ENCODE measurements around the gene MARCHF3. TPM values are rescaled to one million over a fixed set of nuclear protein-coding genes. Genes with fewer than 3 reads are reported as not detected.

The MARCHF3 gene
- total and polyA plus RNA-seq, 2 of the 13 experiments (the other 11 are each of a cell fraction or from before 2014, with no cell fraction given): 4.8 to 11.9 TPM

DNA sequence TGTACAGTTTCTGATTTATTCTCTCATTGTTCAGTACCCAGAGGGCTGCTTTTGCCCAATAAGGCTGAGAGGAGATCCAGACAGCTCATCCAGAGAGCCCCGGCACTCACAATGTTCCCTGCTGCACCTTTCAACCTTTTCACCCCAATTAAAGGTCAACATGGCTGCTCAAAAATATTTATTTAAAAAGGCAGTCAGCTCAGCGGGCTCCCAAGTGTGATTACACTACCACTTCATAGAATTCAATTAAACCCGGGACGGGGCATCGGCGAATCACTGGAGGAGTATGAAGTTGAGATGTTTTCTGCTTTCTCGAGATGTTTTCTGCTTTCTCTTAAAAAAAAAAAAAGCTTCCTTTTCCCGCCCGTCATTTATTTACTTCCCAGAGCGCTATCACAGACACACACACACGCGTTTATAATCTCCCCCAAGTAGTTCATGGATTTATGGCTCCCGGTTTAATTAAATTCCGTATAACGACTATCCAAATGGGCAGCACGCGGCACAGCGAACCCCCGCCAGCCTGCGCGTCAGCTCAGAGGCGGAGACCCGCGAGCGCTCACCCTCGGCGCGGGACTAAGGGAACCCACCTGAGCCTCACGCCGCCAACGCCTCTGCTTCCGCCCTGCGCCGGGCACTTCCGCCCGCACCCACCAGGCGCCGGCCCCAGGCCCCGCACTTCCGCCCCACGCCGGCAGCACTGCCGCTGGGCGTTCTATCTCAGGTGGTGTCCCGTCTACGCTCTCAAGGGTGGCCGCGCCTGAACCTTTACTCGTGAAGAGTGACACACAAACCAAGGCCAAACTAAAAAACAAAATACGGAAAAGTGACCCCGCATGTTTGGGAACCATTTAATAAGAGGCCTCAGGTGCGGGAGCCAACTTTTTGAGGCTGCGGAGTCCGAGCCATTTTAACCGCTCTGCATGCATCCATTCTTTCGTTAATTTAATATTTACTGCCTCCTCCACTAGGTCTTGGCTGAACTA is 42.8 kb upstream of the MARCHF3 start, which contains the start of gene C5orf63 (continued):
- no peak for TF ChIP-seq ZBTB39 (CRISPR knock-in tag; IDR thresholded peaks at IDR 0.05)
- peak; percentile 39; the same call in 1 of the 2 replicates for TF ChIP-seq ZNF143 (CRISPR knock-in tag; IDR thresholded peaks at IDR 0.05)
- peak; percentile 80; the same call in 1 of the 2 replicates for TF ChIP-seq BCL3 (CRISPR knock-in tag; IDR thresholded peaks at IDR 0.05)
- TF ChIP-seq ZNF691 (CRISPR knock-in tag; IDR thresholded peaks at IDR 0.05; ENCODE audit: borderline replicate concordance, low read depth): peak; percentile 64; the same call in 1 of the 2 replicates
- TF ChIP-seq BRCA1 (CRISPR knock-in tag; IDR thresholded peaks at IDR 0.05): peak; percentile 77; the same call in 1 of the 2 replicates
- peak; percentile 73; the same call in 1 of the 2 replicates for TF ChIP-seq SIN3A (IDR thresholded peaks at IDR 0.05; ENCODE audit: borderline replicate concordance, low read depth, low read length)
- TF ChIP-seq ZNF263 (CRISPR knock-in tag; IDR thresholded peaks at IDR 0.05): peak; percentile 37; the same call in 1 of the 2 replicates
- no peak; the same call in 1 of the 2 replicates for TF ChIP-seq HIC2 (CRISPR knock-in tag; IDR thresholded peaks at IDR 0.05; ENCODE audit: low read depth)
- TF ChIP-seq FOXJ3 (CRISPR knock-in tag; IDR thresholded peaks at IDR 0.05; ENCODE audit: borderline replicate concordance): no peak
- TF ChIP-seq ETV6 (CRISPR knock-in tag; conservative IDR thresholded peaks at IDR 0.05): peak; percentile 99
- no peak for TF ChIP-seq ZNF572 (CRISPR knock-in tag; IDR thresholded peaks at IDR 0.05)
- peak; percentile 95 for TF ChIP-seq KDM5B (CRISPR knock-in tag; IDR thresholded peaks at IDR 0.05; ENCODE audit: borderline replicate concordance)
- TF ChIP-seq, protein P1, sequence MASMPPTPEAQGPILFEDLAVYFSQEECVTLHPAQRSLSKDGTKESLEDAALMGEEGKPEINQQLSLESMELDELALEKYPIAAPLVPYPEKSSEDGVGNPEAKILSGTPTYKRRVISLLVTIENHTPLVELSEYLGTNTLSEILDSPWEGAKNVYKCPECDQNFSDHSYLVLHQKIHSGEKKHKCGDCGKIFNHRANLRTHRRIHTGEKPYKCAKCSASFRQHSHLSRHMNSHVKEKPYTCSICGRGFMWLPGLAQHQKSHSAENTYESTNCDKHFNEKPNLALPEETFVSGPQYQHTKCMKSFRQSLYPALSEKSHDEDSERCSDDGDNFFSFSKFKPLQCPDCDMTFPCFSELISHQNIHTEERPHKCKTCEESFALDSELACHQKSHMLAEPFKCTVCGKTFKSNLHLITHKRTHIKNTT (CRISPR knock-in tag; IDR thresholded peaks at IDR 0.05): no peak
- TF ChIP-seq, protein P2, sequence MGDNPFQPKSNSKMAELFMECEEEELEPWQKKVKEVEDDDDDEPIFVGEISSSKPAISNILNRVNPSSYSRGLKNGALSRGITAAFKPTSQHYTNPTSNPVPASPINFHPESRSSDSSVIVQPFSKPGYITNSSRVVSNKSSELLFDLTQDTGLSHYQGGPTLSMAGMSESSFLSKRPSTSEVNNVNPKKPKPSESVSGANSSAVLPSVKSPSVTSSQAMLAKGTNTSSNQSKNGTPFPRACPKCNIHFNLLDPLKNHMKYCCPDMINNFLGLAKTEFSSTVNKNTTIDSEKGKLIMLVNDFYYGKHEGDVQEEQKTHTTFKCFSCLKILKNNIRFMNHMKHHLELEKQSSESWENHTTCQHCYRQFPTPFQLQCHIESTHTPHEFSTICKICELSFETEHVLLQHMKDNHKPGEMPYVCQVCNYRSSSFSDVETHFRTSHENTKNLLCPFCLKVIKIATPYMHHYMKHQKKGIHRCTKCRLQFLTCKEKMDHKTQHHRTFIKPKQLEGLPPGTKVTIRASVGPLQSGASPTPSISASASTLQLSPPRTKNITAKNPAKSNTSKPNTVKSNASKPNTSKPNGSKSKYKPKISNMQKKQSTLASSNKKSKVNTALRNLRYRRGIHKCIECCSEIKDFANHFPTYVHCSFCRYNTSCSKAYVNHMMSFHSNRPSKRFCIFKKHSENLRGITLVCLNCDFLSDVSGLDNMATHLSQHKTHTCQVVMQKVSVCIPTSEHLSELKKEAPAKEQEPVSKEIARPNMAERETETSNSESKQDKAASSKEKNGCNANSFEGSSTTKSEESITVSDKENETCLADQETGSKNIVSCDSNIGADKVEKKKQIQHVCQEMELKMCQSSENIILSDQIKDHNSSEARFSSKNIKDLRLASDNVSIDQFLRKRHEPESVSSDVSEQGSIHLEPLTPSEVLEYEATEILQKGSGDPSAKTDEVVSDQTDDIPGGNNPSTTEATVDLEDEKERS (CRISPR knock-in tag; IDR thresholded peaks at IDR 0.05): no peak
- TF ChIP-seq HNRNPK (IDR thresholded peaks at IDR 0.05; ENCODE audit: low read depth, low read length, poor library complexity, severe bottlenecking): no peak
- peak; percentile 64; the same call in 1 of the 2 replicates for TF ChIP-seq ZFX (CRISPR knock-in tag; IDR thresholded peaks at IDR 0.05; ENCODE audit: low read depth)
